Heart left ventricle (tissue), 16 donors: ENCODE data around the gene FAM8A1. TPM values are rescaled to one million over a fixed set of nuclear protein-coding genes. Genes with fewer than 3 reads are reported as not detected.
A peak's percentile ranks its signal among the peaks of the same experiment; 100 is the strongest.

ENCODE experiments used
- ATAC-seq, 4 donors: fragments of 200-7000 bp; cut with Tn5 transposase; one replicate each; pipeline ENCODE4 v1.9.1; 2020 to 2022; ENCODE audit warnings: moderate library complexity in 4 of 4, mild to moderate bottlenecking in 3 of 4, moderate number of reproducible peaks in 1 of 4
- DNase-seq, 5 donors: peaks; one replicate each; pipeline ENCODE4 v3.0.0-alpha.2; 2020
- H3K27ac ChIP-seq, 12 donors: fragments of 200-600 bp; sonication (generic) in 4 of 12; one replicate each; pipeline versions ENCODE4 v1.5.0 to v1.8.0; 2016 to 2022; ENCODE audit warnings: mild to moderate bottlenecking in 2 of 12
- H3K27me3 ChIP-seq, 9 donors: fragments of 200-600 bp; sonication (generic) in 2 of 9; one replicate each; pipeline versions ENCODE4 v1.5.1 to v1.8.0; 2016 to 2022; ENCODE audit warnings: mild to moderate bottlenecking in 3 of 9
- H3K36me3 ChIP-seq, 9 donors: fragments of 200-600 bp; sonication (generic) in 2 of 9; one replicate each; pipeline versions ENCODE4 v1.5.0 to v1.8.0; 2018 to 2022; ENCODE audit warnings: mild to moderate bottlenecking in 2 of 9
- H3K4me1 ChIP-seq, 12 donors: fragments of 200-600 bp; sonication (generic) in 4 of 12; one replicate each; pipeline versions ENCODE4 v1.5.0 to v1.8.0; 2016 to 2022; ENCODE audit warnings: mild to moderate bottlenecking in 3 of 12
- H3K4me3 ChIP-seq, 12 donors: fragments of 200-600 bp; sonication (generic) in 4 of 12; one replicate each; pipeline versions ENCODE4 v1.5.0 to v1.8.0; 2017 to 2022; ENCODE audit warnings: mild to moderate bottlenecking in 9 of 12, moderate library complexity in 4 of 12
- H3K9me3 ChIP-seq, 12 donors: fragments of 200-600 bp; sonication (generic) in 4 of 12; one replicate each; pipeline versions ENCODE4 v1.5.0 to v1.8.0; 2016 to 2022; ENCODE audit warnings: mild to moderate bottlenecking in 1 of 12
- CTCF ChIP-seq, 12 donors: fragments of 200-600 bp; sonication (generic) in 4 of 12; IDR thresholded peaks; one replicate each; pipeline versions ENCODE4 v1.5.0 to v1.8.0; 2018 to 2022; ENCODE audit warnings: antibody characterized with exemption in 12 of 12, mild to moderate bottlenecking in 5 of 12
- POLR2A ChIP-seq, 2 donors: fragments of 450-650 bp; IDR thresholded peaks; one replicate each; pipeline ENCODE4 v1.6.1; 2017; ENCODE audit warnings: antibody characterized with exemption in 2 of 2, mild to moderate bottlenecking in 2 of 2, moderate library complexity in 2 of 2
- WGBS, 4 donors: extraction: QIAGEN DNeasy Blood & Tissue Kit in 2 of 4; methylation state at CpG; one replicate each; pipeline versions ENCODE4 v1.1.5 to v1.1.7; 2013 to 2018; 5-methylcytosine and 5-hydroxymethylcytosine counted together
- intact Hi-C, 10 donors: fragments of 100-400 bp; cut with DNase I; formaldehyde crosslinking; loops; one replicate each; pipeline versions ENCODE4 v1.11.1 to v1.14.2; 2022
- polyA plus RNA-seq, 2 donors: library from polyadenylated mRNA; stranded (reverse); fragments of 200-250 nt; gene quantifications; one replicate each; pipeline ENCODE4 v1.2.3, GENCODE V29; 2013
- total RNA-seq, 9 donors: library from RNA; depleted of rRNA in 2 of 9; stranded (reverse); fragments of >200 nt in 2 of 9; fragmentation: NEBNext Ultra II Directional in 3 of 9; extraction: Animal tissue kit (Norgen Biotek cat#: 25700) in 3 of 9; gene quantifications; one replicate each; pipeline versions ENCODE4 v1.1.0 to v1.2.4, GENCODE V29; 2016 to 2023
- donor health status: ischemic (EF 13 %, LVEDD 7.1; RV severe dilation, severe dysfunction).
- donor health status: healthy with polysubstance abuse.
- donor health status: DM: no; HTN: yes; CAD: no.
- donor health status: DM: no; HTN: no; CAD: no.
- donor health status: ischemic (EF 25% LVEDD 6.9; RV normal size, moderate dysfunction).
- donor health status: ischemic (EF 25% LVEDD 5.7; RV mildly dilated, moderate dysfunction).
- donor health status: healthy.
- donor health status: DM: yes; HTN: yes; CAD: no.
- donor health status: ischemic (EF 35%, LVEDD 5.7; RV mildly dilated, moderate dysfunction).
- donor health status: nonischemic (EF 11% LVEDD 7.7; RV severe dilation, severe dysfunction).
- donor health status: DM: yes; HTN: yes; CAD: no.
- donor health status: PGD.
- donor health status: ischemic (EF 29% LVEDD 5.4; RV normal size, mild dysfunction).
- donor health status: nonischemic (EF 23%, LVEDD 6.1; RV moderate dilation, normal function).

Gene FAM8A1
- total and polyA plus RNA-seq, 11 donors: 9.1 to 24.5 (median 17.3) TPM

- H3K27ac ChIP-seq: peak overlapping the region in 1 of 12 donors; percentile 71
- DNase-seq (no peak), ATAC-seq (no peak)
- peaks cover 0 to 10% (median 0%) of the 10 kb centered on the region in 12 donors for H3K4me1 ChIP-seq
- no peaks in the 10 kb centered on the region for H3K36me3 ChIP-seq
- H3K27me3 ChIP-seq: no peaks in the 10 kb centered on the region
- 64 to 79% (median 74%) methylated on average over 1 of the region's 1 CpG for WGBS, 4 donors
- intact Hi-C loops: loop anchor here in 1 of 10 donors (10.0 kb wide), 1 partner anchor 214 kb away; no protein-coding TSS in a partner anchor
- H3K4me3 ChIP-seq: no peak overlapping the region
- H3K9me3 ChIP-seq: no peaks in the 10 kb centered on the region
- TF ChIP-seq CTCF (IDR thresholded peaks at IDR 0.05): no peak
- no peak for TF ChIP-seq POLR2A (IDR thresholded peaks at IDR 0.05)
These were observed 8.8 kb upstream of the FAM8A1 start for GRCh38 chr6:17591287-17591686.

- no peak for TF ChIP-seq CTCF (IDR thresholded peaks at IDR 0.05)
- TF ChIP-seq POLR2A (IDR thresholded peaks at IDR 0.05): no peak
- Histone ChIP-seq H3K9me3 (no peaks in the 10 kb centered on the region), H3K27me3 (no peaks in the 10 kb centered on the region), H3K36me3 (no peaks in the 10 kb centered on the region), H3K27ac (no peak overlapping the region), H3K4me1 (peaks cover 0 to 10% (median 0%) of the 10 kb centered on the region in 12 donors), H3K4me3 (no peak overlapping the region)
- ATAC-seq (no peak), DNase-seq (no peak)
- intact Hi-C loops: loop anchor here in 1 of 10 donors (10.0 kb wide), 1 partner anchor 212 kb away; no protein-coding TSS in a partner anchor
These were observed 6.9 kb upstream of the FAM8A1 start for GRCh38 chr6:17593246-17593645.

- ATAC-seq (no peak), DNase-seq (no peak)
- H3K36me3 ChIP-seq: no peaks in the 10 kb centered on the region
- 92 to 96% (median 94%) methylated on average over 3 of the region's 3 CpGs for WGBS, 4 donors
- H3K4me1 ChIP-seq: peaks cover 0 to 16% (median under 1%) of the 10 kb centered on the region in 12 donors
- H3K9me3 ChIP-seq: no peaks in the 10 kb centered on the region
- H3K27ac ChIP-seq: no peak overlapping the region
- TF ChIP-seq CTCF (IDR thresholded peaks at IDR 0.05): no peak
- TF ChIP-seq POLR2A (IDR thresholded peaks at IDR 0.05): no peak
- no peaks in the 10 kb centered on the region for H3K27me3 ChIP-seq
- intact Hi-C loops: loop anchor here in 1 of 10 donors (10.0 kb wide), 1 partner anchor 209 kb away; no protein-coding TSS in a partner anchor
- H3K4me3 ChIP-seq: no peak overlapping the region
These were observed 4.0 kb upstream of the FAM8A1 start for GRCh38 chr6:17596085-17596484.

- intact Hi-C loops: loop anchor here in 6 of 10 donors (2.0 to 10.0 kb wide), 5 partner anchors 87 to 384 kb away; partner anchors contain the start of genes NUP153 (in 5 of the 6) and KIF13A (in 1 of the 6)
- 1 to 2% (median 1%) methylated on average over 42 to 77 of the region's 77 CpGs for WGBS, 4 donors
These were observed 654 bp downstream of the FAM8A1 start for GRCh38 chr6:17600527-17601385.

More at GRCh38 chr6:17600527-17601385, 654 bp downstream of the FAM8A1 start:
- Histone ChIP-seq H3K4me1 (peaks cover 0 to 20% (median 13%) of the 10 kb centered on the region in 12 donors), H3K27me3 (no peaks in the 10 kb centered on the region), H3K36me3 (peaks cover 0 to 36% (median 16%) of the 10 kb centered on the region in 9 donors), H3K9me3 (no peaks in the 10 kb centered on the region), H3K27ac (peak overlapping the region; percentile 80 to 98 (median 95)), H3K4me3 (peak overlapping the region; percentile 75 to 99 (median 94))
- DNase-seq (peak; percentile 51 to 80 (median 62)), ATAC-seq (peak in 3 of 4 donors; percentile 48 to 71 (median 70))
- TF ChIP-seq POLR2A (IDR thresholded peaks at IDR 0.05): no peak
- TF ChIP-seq CTCF (IDR thresholded peaks at IDR 0.05): peak in 1 of 12 donors; percentile 18
